DOHH2 (cell line): ENCODE measurements around the gene CARMIL1.

Experiments used
- CTCF ChIP-seq: fragments of 200-600 bp; sonication (generic); IDR thresholded peaks from one replicate; pipeline ENCODE4 v1.5.1; 2014; ENCODE audit warnings: antibody characterized with exemption, mild to moderate bottlenecking, low read depth, low read length; ENCODE audit not compliant: poor library complexity, severe bottlenecking
- EZH2phosphoT487 ChIP-seq: fragments of 200-600 bp; sonication (generic); IDR thresholded peaks from 2 replicates; pipeline ENCODE4 v1.6.1; 2017; ENCODE audit warnings: borderline replicate concordance, mild to moderate bottlenecking, antibody characterized with exemption, low read length, moderate library complexity, mixed read lengths

DNA sequence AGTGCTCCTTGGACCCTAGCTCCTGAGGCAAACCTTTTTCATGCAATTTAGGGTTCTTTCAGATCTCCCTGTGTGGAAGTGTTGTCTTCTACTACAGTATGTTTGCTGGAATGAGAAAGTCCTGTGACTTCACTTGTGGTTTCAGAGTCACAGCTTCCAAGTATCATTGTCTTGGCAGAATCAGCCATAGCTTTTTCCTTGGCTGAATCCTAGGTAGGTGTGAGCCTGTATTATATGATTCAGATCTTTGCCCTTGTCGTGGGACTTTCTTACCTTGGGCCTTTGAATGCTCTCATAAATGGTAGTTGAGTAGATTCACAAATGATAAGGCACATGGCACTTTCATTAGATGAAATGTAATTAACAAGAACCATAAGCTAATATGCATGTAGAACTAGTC lies 16.5 kb downstream of the CARMIL1 start:
- TF ChIP-seq CTCF: no peak
- TF ChIP-seq EZH2phosphoT487: no peak
